ENCODE data around the gene RHOB.
"Not testable (repeated sequence)": the region's sequence is repeated elsewhere in the genome, so short reads cannot be mapped to it uniquely, and the experiment has no call there.

RHOB gene

GRCh38 chr2:20422402-20423271 lies 24.2 kb upstream of the RHOB start:
- no peak for DNase-seq (ENCODE audit: low read depth in 3 of 3)

- DNase-seq (ENCODE audit: low read depth in 3 of 3) = no peak
Measured at GRCh38 chr2:20423359-20423758, 23.5 kb upstream of the RHOB start.

GRCh38 chr2:20423847-20424246 lies 23.0 kb upstream of the RHOB start:
- DNase-seq (ENCODE audit: low read depth in 3 of 3) = no peak

- no peak for DNase-seq (ENCODE audit: low read depth in 3 of 3)
Measured at GRCh38 chr2:20424300-20425290, 22.3 kb upstream of the RHOB start.

- DNase-seq (ENCODE audit: low read depth in 3 of 3) = no peak
Measured at GRCh38 chr2:20425371-20425881, 21.4 kb upstream of the RHOB start.

- DNase-seq (ENCODE audit: low read depth in 3 of 3) = no peak
Measured at GRCh38 chr2:20425884-20426283, 21.0 kb upstream of the RHOB start.

- DNase-seq (ENCODE audit: low read depth in 3 of 3) = no peak
Measured at GRCh38 chr2:20427931-20428526, 18.8 kb upstream of the RHOB start.

- DNase-seq (ENCODE audit: low read depth in 3 of 3) = no peak
Measured at GRCh38 chr2:20428717-20429490, 18.0 kb upstream of the RHOB start.

GRCh38 chr2:20429528-20429927 lies 17.3 kb upstream of the RHOB start:
- DNase-seq (ENCODE audit: low read depth in 3 of 3) = no peak

GRCh38 chr2:20430035-20430434 lies 16.8 kb upstream of the RHOB start:
- no peak for DNase-seq (ENCODE audit: low read depth in 3 of 3)

- DNase-seq (ENCODE audit: low read depth in 3 of 3) = no peak
Measured at GRCh38 chr2:20430461-20431300, 16.2 kb upstream of the RHOB start.

- no peak for DNase-seq (ENCODE audit: low read depth in 3 of 3)
Measured at GRCh38 chr2:20431301-20431698, 15.6 kb upstream of the RHOB start.

- no peak for DNase-seq (ENCODE audit: low read depth in 3 of 3)
Measured at GRCh38 chr2:20431772-20432171, 15.1 kb upstream of the RHOB start.

- DNase-seq (ENCODE audit: low read depth in 3 of 3) = no peak
Measured at GRCh38 chr2:20432714-20433113, 14.2 kb upstream of the RHOB start.

- DNase-seq (ENCODE audit: low read depth in 3 of 3) = no peak
Measured at GRCh38 chr2:20433249-20433648, 13.6 kb upstream of the RHOB start.

GRCh38 chr2:20433946-20434553 lies 12.8 kb upstream of the RHOB start:
- no peak for DNase-seq (ENCODE audit: low read depth in 3 of 3)

GRCh38 chr2:20434588-20435294 lies 12.1 kb upstream of the RHOB start:
- DNase-seq (ENCODE audit: low read depth in 3 of 3) = no peak

GRCh38 chr2:20435456-20435855 lies 11.4 kb upstream of the RHOB start:
- DNase-seq (ENCODE audit: low read depth in 3 of 3) = not testable (repeated sequence)
